ENCODE data around the gene PDE2A. TPM values are rescaled to one million over a fixed set of nuclear protein-coding genes. Genes with fewer than 3 reads are reported as not detected.

The PDE2A gene
- total and polyA plus RNA-seq, 2 donors (not counting 3 experiments of a cell fraction or from before 2014, with no cell fraction given): 14.8 to 16.8 TPM

DNA sequence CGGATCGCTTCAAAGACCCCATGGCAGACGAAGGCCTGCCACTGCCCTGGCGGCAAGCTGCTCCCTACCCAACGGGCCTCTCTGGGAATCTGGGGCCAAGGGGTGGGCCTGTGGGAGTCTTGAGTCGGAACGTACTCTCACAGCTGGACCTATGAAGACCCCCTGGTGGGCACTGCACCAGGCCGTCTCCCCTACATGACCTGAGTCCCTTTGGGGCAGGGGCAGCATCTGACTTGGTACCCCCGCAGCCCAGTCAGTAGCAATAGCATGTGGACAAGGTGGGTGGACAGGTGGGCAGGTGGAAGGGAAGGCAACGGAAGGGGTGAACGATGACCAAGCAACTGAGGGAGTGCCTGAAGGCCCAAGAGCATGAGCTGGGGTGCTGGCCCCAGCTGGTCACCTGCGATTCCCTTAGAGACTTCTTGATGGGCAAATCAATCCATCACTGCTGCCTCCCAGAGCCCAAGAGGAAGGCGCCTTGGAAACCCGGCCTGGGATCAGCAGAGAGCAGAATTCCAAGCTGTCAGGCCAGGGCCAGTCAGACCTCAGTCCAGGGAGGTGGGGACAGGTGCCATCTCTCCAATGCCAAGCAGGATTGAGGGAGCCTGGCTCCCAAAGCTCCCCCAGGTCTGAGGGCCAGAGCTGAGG, 42.7 kb upstream of the PDE2A start:
- H2AFZ ChIP-seq (ENCODE audit: low read depth, low read length): no peak overlapping the region
- H3K36me3 ChIP-seq (ENCODE audit: control insufficient read depth in 2 of 2, extremely low read depth in 1 of 2, insufficient read depth in 2 of 2, low read length in 2 of 2): peaks cover 0 to 3% of the 10 kb centered on the region in 2 experiments
- dilution Hi-C loops (cut with MboI; ENCODE audit: extremely low pct_ligation_motif_present, low sequenced_read_pairs): no loop called here
- no peak overlapping the region for H3K9ac ChIP-seq (replicated peaks; ENCODE audit: extremely low read depth, insufficient read depth, low read length)
- TF ChIP-seq EZH2 (IDR thresholded peaks at IDR 0.05; ENCODE audit: borderline replicate concordance, low read depth, low read length, severe bottlenecking): no peak
- TF ChIP-seq, protein P1, sequence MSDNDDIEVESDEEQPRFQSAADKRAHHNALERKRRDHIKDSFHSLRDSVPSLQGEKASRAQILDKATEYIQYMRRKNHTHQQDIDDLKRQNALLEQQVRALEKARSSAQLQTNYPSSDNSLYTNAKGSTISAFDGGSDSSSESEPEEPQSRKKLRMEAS (IDR thresholded peaks at IDR 0.05; ENCODE audit: insufficient read depth, insufficient read length): no peak
- no peak for TF ChIP-seq POLR2AphosphoS5 (IDR thresholded peaks at IDR 0.05; ENCODE audit: insufficient read depth, low read depth, low read length)
- no peak for TF ChIP-seq POLR2A (IDR thresholded peaks at IDR 0.05; ENCODE audit: low read depth, low read length)
- TF ChIP-seq GATA2 (IDR thresholded peaks at IDR 0.05; ENCODE audit: insufficient read depth, insufficient read length, low read depth, low read length): no peak
- no peak for TF ChIP-seq FOS (IDR thresholded peaks at IDR 0.05; ENCODE audit: borderline replicate concordance, insufficient read depth, low read length)
- no peak for TF ChIP-seq JUN (IDR thresholded peaks at IDR 0.05; ENCODE audit: borderline replicate concordance, insufficient read depth, insufficient read length, low read depth)
- no peak for TF ChIP-seq MYC (IDR thresholded peaks at IDR 0.05; ENCODE audit: low read depth, low read length)
- TF ChIP-seq, protein P2, sequence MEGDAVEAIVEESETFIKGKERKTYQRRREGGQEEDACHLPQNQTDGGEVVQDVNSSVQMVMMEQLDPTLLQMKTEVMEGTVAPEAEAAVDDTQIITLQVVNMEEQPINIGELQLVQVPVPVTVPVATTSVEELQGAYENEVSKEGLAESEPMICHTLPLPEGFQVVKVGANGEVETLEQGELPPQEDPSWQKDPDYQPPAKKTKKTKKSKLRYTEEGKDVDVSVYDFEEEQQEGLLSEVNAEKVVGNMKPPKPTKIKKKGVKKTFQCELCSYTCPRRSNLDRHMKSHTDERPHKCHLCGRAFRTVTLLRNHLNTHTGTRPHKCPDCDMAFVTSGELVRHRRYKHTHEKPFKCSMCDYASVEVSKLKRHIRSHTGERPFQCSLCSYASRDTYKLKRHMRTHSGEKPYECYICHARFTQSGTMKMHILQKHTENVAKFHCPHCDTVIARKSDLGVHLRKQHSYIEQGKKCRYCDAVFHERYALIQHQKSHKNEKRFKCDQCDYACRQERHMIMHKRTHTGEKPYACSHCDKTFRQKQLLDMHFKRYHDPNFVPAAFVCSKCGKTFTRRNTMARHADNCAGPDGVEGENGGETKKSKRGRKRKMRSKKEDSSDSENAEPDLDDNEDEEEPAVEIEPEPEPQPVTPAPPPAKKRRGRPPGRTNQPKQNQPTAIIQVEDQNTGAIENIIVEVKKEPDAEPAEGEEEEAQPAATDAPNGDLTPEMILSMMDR (IDR thresholded peaks at IDR 0.05; ENCODE audit: extremely low read depth in 1 of 2, insufficient read depth in 1 of 2, low read depth in 1 of 2, low read length in 2 of 2): no peak
- no peaks in the 10 kb centered on the region for H3K27me3 ChIP-seq (ENCODE audit: control insufficient read depth in 2 of 2, insufficient read depth in 2 of 2, low read length in 2 of 2)
- no peak for FAIRE-seq
- H3K4me3 ChIP-seq (replicated peaks in 1 of 3; ENCODE audit: insufficient read depth in 1 of 3, low read depth in 1 of 3, low read length in 3 of 3): no peak overlapping the region
- H4K20me1 ChIP-seq (replicated peaks; ENCODE audit: control insufficient read depth, extremely low read depth, insufficient read depth, low read length): no peaks in the 10 kb centered on the region
- CTCF ChIA-PET: interaction anchor here (1.2 to 2.7 kb wide), 3 partner anchors 8 to 246 kb away, joined by 4 to 12 read pairs (median 8); no protein-coding TSS in a partner anchor
- H3K4me2 ChIP-seq (ENCODE audit: insufficient read depth, low read length): no peak overlapping the region
- BruUV-seq (replicated peaks): no TSS peak
- H3K9me3 ChIP-seq (replicated peaks; ENCODE audit: control insufficient read depth, insufficient read depth, low read length): no peaks in the 10 kb centered on the region
- POLR2A ChIA-PET: no interaction called here
- peaks cover 19% of the 10 kb centered on the region for H3K4me1 ChIP-seq (ENCODE audit: control insufficient read depth, extremely low read depth, insufficient read depth, low read length)
- DNase-seq (ENCODE audit: low read depth, low spot score): no peak
- peaks cover 40% of the 10 kb centered on the region for H3K79me2 ChIP-seq (ENCODE audit: control insufficient read depth, insufficient read depth, low read length)
- no peaks in the 10 kb centered on the region for H3K9me1 ChIP-seq (replicated peaks; ENCODE audit: control insufficient read depth, extremely low read depth, insufficient read depth, low read length)
- intact Hi-C loops (cut with micrococcal nuclease): no loop called here
- H3K27ac ChIP-seq (ENCODE audit: insufficient read depth, low read depth, low read length): no peak overlapping the region

All from endothelial cell of umbilical vein (primary cell).